Inflammatory macrophage treated with lipopolysaccharide for 4 hours (primary cell): Measurements from ENCODE around the gene SPANXN1.
"Not testable (repeated sequence)": the region's sequence is repeated elsewhere in the genome, so short reads cannot be mapped to it uniquely, and the experiment has no call there.

Experiments used
- DNase-seq: peaks from one replicate; pipeline ENCODE4 v3.0.0-alpha.2; 2020

Gene SPANXN1

GRCh38 chrX:145247203-145247602 is at the start of gene SPANXN1:
Gene SPANXN1, plus strand, starts transcription at chrX:145247503. Its CDS starts 84 bp downstream, at chrX:145247587.
- DNase-seq, result not testable (repeated sequence)

GRCh38 chrX:145199078-145199477 is 48.2 kb upstream of the SPANXN1 start:
- DNase-seq, result no peak

- DNase-seq, result peak; percentile 2
Observed at GRCh38 chrX:145213504-145213903, 33.8 kb upstream of the SPANXN1 start.

- no peak for DNase-seq
Observed at GRCh38 chrX:145292218-145292617, 44.9 kb downstream of the SPANXN1 start.
